Measurements from ENCODE around the gene CLCN4. TPM values are rescaled to one million over a fixed set of nuclear protein-coding genes. Genes with fewer than 3 reads are reported as not detected.
A peak's percentile ranks its signal among the peaks of the same experiment; 100 is the strongest.

The CLCN4 gene
- total RNA-seq, 1 experiment from 2014 or later, result 6.9 TPM

- H2BK15ac ChIP-seq (ENCODE audit: low read depth, low read length), result no peak overlapping the region
These were observed 26.4 kb upstream of the CLCN4 start for GRCh38 chrX:10130354-10130753.

More at GRCh38 chrX:10130354-10130753, 26.4 kb upstream of the CLCN4 start:
- Mint-ChIP-seq H3K4me1 (peaks cover 18 to 23% of the 10 kb centered on the region in 2 experiments), H3K27me3 (ENCODE audit: low read depth) (no peaks in the 10 kb centered on the region), H3K27ac (peak overlapping the region in 2 of 3 experiments; percentile 7 to 23; a peak in 1 of 7 replicates), H3K9me3 (peaks cover 77 to 83% of the 10 kb centered on the region in 2 experiments), H3K36me3 (ENCODE audit: insufficient read depth in 1 of 3, low read depth in 3 of 3) (peaks cover 68 to 85% (median 73%) of the 10 kb centered on the region in 3 experiments), H3K4me3 (no peak overlapping the region)
- Histone ChIP-seq H2BK20ac (ENCODE audit: low read depth, low read length, poor library complexity, severe bottlenecking) (no peak overlapping the region), H3K56ac (ENCODE audit: insufficient read length, low read depth, low read length) (no peak overlapping the region), H3K9ac (ENCODE audit: extremely low read depth, insufficient read length, low read length) (no peak overlapping the region), H2BK12ac (ENCODE audit: insufficient read length, low read depth, low read length) (no peak overlapping the region), H2AK5ac (ENCODE audit: insufficient read length, low read length) (no peak overlapping the region), H3K9me3 (ENCODE audit: control insufficient read depth, low read depth, low read length) (no peaks in the 10 kb centered on the region), H4K5ac (ENCODE audit: insufficient read length, low read depth, low read length) (no peak overlapping the region), H3K18ac (ENCODE audit: insufficient read length, low read depth, low read length) (no peak overlapping the region), H4K91ac (ENCODE audit: insufficient read length, low read depth, low read length) (no peak overlapping the region), H3K23ac (ENCODE audit: insufficient read length, low read depth, low read length) (no peak overlapping the region), H3K23me2 (ENCODE audit: insufficient read length, low read depth, low read length, poor library complexity, severe bottlenecking) (no peaks in the 10 kb centered on the region), H3K4ac (ENCODE audit: low read depth, low read length) (no peak overlapping the region), H3K4me2 (ENCODE audit: insufficient read depth, insufficient read length, low read length) (no peak overlapping the region), H3K27ac (ENCODE audit: insufficient read length, low read depth, low read length) (no peak overlapping the region), H3K14ac (ENCODE audit: insufficient read depth, low read length) (no peak overlapping the region), H2BK120ac (ENCODE audit: low read depth, low read length, poor library complexity, severe bottlenecking) (no peak overlapping the region), H2AFZ (ENCODE audit: low read length) (no peak overlapping the region), H4K20me1 (ENCODE audit: control insufficient read depth, insufficient read depth, insufficient read length) (no peaks in the 10 kb centered on the region), H3T11ph (ENCODE audit: low read length) (no peak overlapping the region), H3K79me1 (ENCODE audit: insufficient read depth, low read depth, low read length, poor library complexity, severe bottlenecking) (no peaks in the 10 kb centered on the region), H3K4me1 (ENCODE audit: insufficient read depth, low read length) (peaks cover 2% of the 10 kb centered on the region; the same call in 1 of the 2 replicates), H3K27me3 (ENCODE audit: insufficient read depth, low read length) (no peaks in the 10 kb centered on the region), H3K79me2 (ENCODE audit: insufficient read depth, low read length) (no peaks in the 10 kb centered on the region), H4K8ac (replicated peaks; ENCODE audit: insufficient read length, low read depth, low read length) (no peak overlapping the region), H2BK5ac (ENCODE audit: insufficient read length, low read length) (no peak overlapping the region)
- WGBS (ENCODE audit: extremely low coverage, insufficient read length, low lambda C conversion rate), result no CpG with 5 or more reads among the region's 3 CpGs
- DNase-seq, result no peak
- no peak for TF ChIP-seq CTCF (conservative IDR thresholded peaks at IDR 0.05)
